ENCODE results near the gene PAQR7.

- peak in 1 of 6 experiments; percentile 11 for TF ChIP-seq CTCF (IDR thresholded peaks at IDR 0.05)
- TF ChIP-seq POLR2A (IDR thresholded peaks at IDR 0.05), result no peak
Observed at GRCh38 chr1:25873120-25873519, 2.4 kb downstream of the PAQR7 start.
